ENCODE measurements around the gene TNFSF9.

GRCh38 chr19:6579450-6580178 is 48.8 kb downstream of the TNFSF9 start:
- TF ChIP-seq EZH2 (IDR thresholded peaks at IDR 0.05; ENCODE audit: insufficient read depth, poor library complexity, severe bottlenecking) (no peak), EZH2phosphoT487 (IDR thresholded peaks at IDR 0.05; ENCODE audit: insufficient read depth, low read depth) (no peak)

All from GM23248 (cell line).